Gastrocnemius medialis (tissue), 4 donors: Measurements from ENCODE around the gene ZMYND8.

ENCODE experiments used
- CTCF ChIP-seq, 5 experiments: fragments of 450-650 bp in 3 of 5; fragments of 200-600 bp in 2 of 5; sonication (generic) in 2 of 5; IDR thresholded peaks in 4 of 5; conservative IDR thresholded peaks in 1 of 5; 1 replicate in 4 of 5; 2 replicates in 1 of 5; pipeline ENCODE4 v1.5.1; 2016 to 2019; ENCODE audit warnings: antibody characterized with exemption in 5 of 5, mild to moderate bottlenecking in 3 of 5, moderate library complexity in 3 of 5
- POLR2A ChIP-seq, 2 donors: fragments of 450-650 bp; IDR thresholded peaks; one replicate each; pipeline ENCODE4 v1.6.1; 2017; ENCODE audit warnings: antibody characterized with exemption in 2 of 2, mild to moderate bottlenecking in 2 of 2, moderate library complexity in 2 of 2

DNA sequence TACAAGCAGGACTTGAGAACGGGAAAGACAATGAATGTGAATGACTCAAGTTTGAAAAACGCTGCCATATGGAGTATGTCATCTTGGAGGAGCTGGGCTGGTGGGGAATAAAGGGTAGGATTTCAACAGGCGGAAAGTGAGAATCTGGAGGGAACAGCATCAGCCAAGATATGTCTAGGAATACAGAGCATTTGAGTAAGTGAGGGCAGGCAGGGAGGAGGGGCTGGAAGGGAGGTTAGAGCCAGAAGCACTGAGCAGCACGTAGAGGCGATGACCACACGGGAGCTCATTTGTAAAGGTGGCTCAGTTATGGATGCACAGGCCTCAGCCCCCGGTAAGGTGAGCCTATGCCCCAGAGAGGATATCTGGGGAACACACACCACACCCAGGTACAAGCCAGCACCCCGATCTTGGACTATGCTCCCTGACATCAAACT, 115.1 kb downstream of the ZMYND8 start:
- TF ChIP-seq CTCF (IDR thresholded peaks at IDR 0.05 in 4 of 5, conservative IDR thresholded peaks at IDR 0.05 in 1 of 5) = no peak
- TF ChIP-seq POLR2A (IDR thresholded peaks at IDR 0.05) = no peak
